GM18951 (cell line): Measurements from ENCODE around the gene GLIPR1.

ENCODE experiments used
- POLR2A ChIP-seq: IDR thresholded peaks from 4 replicates; pipeline ENCODE4 v1.6.1; 2011; ENCODE audit warnings: mild to moderate bottlenecking; ENCODE audit not compliant: insufficient read length, insufficient read depth; ENCODE audit errors: extremely low read depth
- in situ Hi-C: fragments of 300-500 bp; cut with MboI; formaldehyde crosslinking; loops from one replicate; pipeline ENCODE4 v1.12.0; 2022; ENCODE audit warnings: low sequenced_read_pairs, mixed read lengths, inconsistent platforms; ENCODE audit not compliant: unreplicated experiment

GLIPR1 gene

DNA sequence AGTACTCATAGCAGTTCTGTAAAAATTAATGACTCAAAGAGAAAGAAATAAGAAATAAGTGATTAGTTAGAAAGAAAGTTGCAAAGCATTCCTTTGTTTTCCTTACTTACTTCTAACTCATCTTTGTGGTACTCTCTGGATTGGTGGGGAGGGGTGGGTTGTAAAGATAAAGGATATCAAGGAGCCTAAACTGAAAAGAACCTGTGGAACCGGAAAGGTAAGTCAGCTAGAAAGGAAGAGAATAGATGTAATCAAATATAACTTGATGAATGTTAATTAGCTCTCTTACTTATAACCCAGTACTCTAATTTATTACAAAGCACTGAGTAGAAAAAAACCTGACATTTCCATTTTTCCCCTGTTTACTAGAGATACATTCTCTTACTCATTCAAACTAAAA, 68.3 kb downstream of the GLIPR1 start:
- TF ChIP-seq POLR2A, result no peak
- in situ Hi-C loops, result loop anchor here (25.0 kb wide), 2 partner anchors 788 to 888 kb away; partner anchors contain the start of gene BBS10

GRCh38 chr12:75549989-75550388, 69.4 kb downstream of the GLIPR1 start:
- no peak for TF ChIP-seq POLR2A

GRCh38 chr12:75550401-75551240, 70.1 kb downstream of the GLIPR1 start:
- in situ Hi-C loops, result no loop called here

More at GRCh38 chr12:75549989-75550388, 69.4 kb downstream of the GLIPR1 start:
- in situ Hi-C loops, result loop anchor here (25.0 kb wide), 2 partner anchors 787 to 887 kb away; partner anchors contain the start of gene BBS10

GRCh38 chr12:75551477-75551876, 70.9 kb downstream of the GLIPR1 start:
- TF ChIP-seq POLR2A, result no peak
- in situ Hi-C loops, result no loop called here

More at GRCh38 chr12:75550401-75551240, 70.1 kb downstream of the GLIPR1 start:
- TF ChIP-seq POLR2A, result no peak

GRCh38 chr12:75553398-75553797, 72.8 kb downstream of the GLIPR1 start:
- no peak for TF ChIP-seq POLR2A
- in situ Hi-C loops, result no loop called here
